GM19239 (cell line): ENCODE results near the gene WASL.
"Not testable (repeated sequence)": the region's sequence is repeated elsewhere in the genome, so short reads cannot be mapped to it uniquely, and the experiment has no call there.

Source experiments
- DNase-seq: peaks from one replicate; pipeline ENCODE4 v3.0.0; 2011; ENCODE audit warnings: low spot score; ENCODE audit not compliant: insufficient read length
- FAIRE-seq: peaks from 2 replicates; lab custom pipeline; 2011; peaks lifted over from hg19 to GRCh38; lab: Jason Lieb, UNC

WASL gene

GRCh38 chr7:123748734-123749536 lies at the start of gene WASL:
WASL (minus strand) TSS chr7:123749003; CDS start chr7:123748734, 269 bp downstream.
- FAIRE-seq = peak; percentile 80
- DNase-seq = peak; percentile 76

- FAIRE-seq (peak; percentile 21), DNase-seq (no peak)
These were observed 49.1 kb upstream of the WASL start for GRCh38 chr7:123797673-123798531.

- FAIRE-seq = no peak
- no peak for DNase-seq
These were observed 47.8 kb upstream of the WASL start for GRCh38 chr7:123796568-123796967.

DNA sequence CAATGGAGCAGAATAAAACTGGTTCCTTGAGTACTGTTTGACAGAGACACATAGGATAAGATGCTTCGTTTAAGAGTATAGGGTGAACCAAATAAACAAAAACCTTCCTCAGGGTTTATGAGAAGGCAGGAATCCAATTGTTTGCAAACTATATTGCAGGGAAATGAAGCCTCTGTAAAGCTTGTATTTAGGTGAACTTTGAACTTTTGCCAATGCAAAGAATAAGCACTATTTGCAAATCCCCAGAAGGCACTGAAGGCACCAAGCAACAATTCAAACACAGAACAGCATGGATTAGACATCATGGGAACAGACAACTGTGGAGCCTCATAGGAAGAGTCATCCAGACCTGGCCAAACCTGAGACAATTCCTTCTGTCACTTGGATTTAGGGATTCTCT lies 47.1 kb upstream of the WASL start:
- FAIRE-seq (no peak), DNase-seq (no peak)

GRCh38 chr7:123795116-123795515 lies 46.3 kb upstream of the WASL start:
- FAIRE-seq, DNase-seq: not testable (repeated sequence)

DNA sequence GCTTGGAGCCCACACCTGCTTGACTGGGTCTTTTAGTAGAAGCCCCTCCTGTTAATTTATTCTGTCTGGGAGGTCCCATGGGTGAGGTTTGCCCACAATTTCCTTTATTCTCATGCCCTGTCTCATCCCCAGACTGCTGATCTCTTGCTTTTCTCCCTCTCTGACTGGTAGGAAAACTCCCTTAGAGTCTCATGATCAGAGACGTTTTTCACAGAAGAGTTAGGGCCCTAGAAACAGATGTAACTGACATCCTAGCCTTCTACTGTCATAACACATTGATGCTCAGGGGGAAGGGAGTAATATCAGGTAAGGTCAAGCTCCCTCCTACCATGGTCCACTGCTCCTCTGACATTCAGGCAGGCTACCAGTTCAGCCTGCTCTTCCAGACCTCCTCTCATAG lies 43.7 kb upstream of the WASL start:
- DNase-seq = no peak
- FAIRE-seq = no peak

GRCh38 chr7:123791001-123791400 lies 42.2 kb upstream of the WASL start:
- no peak for DNase-seq
- FAIRE-seq = no peak

DNA sequence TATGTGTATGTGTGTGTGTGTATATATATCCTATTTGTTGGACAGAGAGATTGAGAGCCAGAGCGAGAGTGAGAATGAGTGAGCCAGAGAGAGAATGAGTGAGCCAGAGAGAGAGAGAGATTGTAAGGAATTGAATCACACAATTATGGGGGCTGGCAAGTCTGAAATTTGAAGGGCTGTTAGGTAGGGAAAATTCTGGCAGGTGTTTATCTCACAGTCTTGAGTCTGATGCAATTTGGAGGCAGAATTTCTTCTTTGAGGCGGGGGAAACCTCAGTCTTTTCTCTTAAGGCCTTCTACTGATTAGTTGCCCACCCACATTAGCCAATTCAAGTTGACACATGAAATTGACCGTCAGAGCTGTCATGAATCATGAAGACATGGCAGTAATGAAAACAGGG lies 41.0 kb upstream of the WASL start:
- DNase-seq (no peak), FAIRE-seq (no peak)

DNA sequence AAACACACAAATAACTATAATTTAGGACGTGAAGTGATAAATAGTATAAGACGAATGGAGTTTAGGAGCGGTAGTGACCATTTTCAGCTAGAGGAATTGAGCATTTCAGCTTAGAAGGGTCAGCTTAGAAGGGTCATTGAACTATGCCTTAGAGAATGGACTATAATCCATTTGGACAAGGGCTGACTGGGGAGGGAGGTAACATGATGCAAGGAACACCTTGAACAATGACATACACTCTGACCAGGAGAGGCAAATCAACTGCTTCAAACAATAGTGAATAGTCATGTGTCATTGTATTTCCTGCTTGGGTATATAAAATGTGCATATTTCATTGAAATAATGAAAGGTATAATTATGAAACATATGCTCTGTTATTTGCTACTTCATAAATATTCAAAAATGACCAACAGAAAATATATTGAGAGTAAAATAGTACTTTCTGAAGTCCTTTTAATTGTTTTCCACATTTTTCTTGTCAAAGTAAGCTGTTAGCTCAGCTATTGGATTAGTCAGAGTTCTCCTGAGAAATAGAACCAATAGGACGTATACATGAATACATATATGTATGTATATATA lies 40.5 kb upstream of the WASL start:
- FAIRE-seq (no peak), DNase-seq (no peak)

DNA sequence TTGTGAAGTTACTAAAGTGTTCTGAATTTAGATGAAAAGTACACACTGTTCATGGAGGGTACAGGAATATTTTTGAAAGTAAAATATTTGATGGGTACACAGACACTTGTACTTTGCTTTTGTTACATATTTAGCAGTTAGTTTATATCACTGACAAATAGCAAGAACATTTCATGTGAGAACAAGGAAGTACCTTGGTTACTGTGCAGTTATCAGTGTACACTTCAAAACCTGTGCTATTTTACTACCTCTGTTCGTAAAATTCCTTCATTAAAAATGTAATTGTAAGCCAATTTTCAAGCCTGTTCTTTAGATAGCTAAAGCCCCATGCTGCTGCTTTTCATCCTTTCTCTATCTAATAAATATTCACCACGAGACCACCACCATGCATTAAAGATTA lies 39.8 kb upstream of the WASL start:
- DNase-seq = no peak
- no peak for FAIRE-seq

DNA sequence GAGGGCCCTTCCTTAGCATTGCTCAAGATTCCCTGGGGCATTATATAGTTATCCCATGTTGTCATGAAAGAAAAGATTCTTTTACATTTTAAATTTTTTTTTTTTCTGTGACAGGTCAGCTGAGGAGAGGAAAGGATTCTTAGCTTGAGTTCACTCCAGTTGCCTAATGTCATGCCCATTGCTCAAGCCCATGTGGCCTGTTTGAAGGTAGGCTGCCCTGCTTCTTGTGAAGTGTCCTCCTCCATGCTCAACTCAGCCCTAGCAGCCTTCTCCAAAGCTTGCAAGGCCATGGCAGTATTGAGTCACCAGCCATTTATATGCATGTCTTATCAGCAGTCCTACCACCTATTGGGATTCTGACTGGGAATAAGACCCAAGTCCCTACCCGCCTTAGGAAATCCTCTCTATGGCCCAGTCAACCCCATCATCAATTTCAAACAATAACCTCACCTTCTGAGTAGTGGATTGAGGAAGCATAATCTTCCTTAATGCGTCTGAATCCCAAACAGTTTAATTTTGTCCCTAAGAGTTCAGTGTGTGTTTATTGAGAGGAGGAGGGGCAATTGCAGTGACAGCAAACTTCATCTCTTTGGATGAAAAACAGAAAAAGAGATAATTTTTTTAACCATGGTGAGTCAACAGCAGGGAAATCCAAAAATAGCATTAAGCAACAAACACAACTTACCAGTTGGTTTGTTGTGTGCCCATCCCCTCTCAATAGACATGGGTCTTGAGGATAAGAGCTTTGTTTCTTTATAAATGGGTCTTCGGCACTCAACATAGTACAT lies 38.6 kb upstream of the WASL start:
- FAIRE-seq (no peak), DNase-seq (no peak)

DNA sequence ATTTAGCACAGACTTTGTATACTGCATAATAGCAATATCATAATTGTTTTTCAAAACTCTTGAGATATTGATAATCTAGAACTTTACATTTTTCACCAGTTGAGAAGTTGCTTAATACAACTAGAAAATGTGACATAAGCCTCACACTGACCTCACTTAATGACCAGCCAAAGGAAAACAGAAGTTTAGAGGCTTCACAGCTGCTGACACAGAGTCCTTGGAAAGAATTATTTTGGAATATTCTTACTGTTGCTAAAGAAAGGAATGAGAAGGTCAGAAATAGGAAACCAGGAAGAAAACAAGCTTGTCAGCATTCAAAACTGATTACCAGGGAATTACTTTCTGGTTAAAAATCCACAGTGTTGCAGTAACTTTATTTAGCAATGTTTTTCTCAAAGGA lies 35.5 kb upstream of the WASL start:
- FAIRE-seq (no peak), DNase-seq (no peak)

- no peak for DNase-seq
- no peak for FAIRE-seq
These were observed 35.0 kb upstream of the WASL start for GRCh38 chr7:123783820-123784219.

- no peak for DNase-seq
- no peak for FAIRE-seq
These were observed 33.4 kb upstream of the WASL start for GRCh38 chr7:123782071-123782798.

GRCh38 chr7:123780472-123780871 lies 31.7 kb upstream of the WASL start:
- not testable (repeated sequence) for DNase-seq, FAIRE-seq

- FAIRE-seq (no peak), DNase-seq (no peak)
These were observed 25.7 kb upstream of the WASL start for GRCh38 chr7:123774496-123774895.

DNA sequence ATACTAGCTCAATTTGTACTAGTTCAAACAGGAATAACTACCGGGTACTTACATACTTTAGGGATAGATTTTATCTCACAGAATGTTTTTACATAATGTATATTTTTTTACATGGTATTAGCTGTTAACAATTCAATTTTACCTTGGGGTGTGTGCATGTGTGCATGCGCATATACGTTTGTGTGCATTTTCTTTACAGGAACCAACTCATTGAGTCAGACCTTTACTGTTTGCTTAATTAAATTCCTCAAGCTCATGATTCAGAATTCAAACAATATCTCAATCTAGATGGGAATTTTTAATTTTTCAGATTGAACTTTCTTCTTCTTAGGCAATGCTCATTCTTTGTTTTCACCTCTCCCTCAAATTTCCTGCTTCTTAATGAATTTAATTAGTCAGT lies 24.7 kb upstream of the WASL start:
- no peak for DNase-seq
- FAIRE-seq = no peak

DNA sequence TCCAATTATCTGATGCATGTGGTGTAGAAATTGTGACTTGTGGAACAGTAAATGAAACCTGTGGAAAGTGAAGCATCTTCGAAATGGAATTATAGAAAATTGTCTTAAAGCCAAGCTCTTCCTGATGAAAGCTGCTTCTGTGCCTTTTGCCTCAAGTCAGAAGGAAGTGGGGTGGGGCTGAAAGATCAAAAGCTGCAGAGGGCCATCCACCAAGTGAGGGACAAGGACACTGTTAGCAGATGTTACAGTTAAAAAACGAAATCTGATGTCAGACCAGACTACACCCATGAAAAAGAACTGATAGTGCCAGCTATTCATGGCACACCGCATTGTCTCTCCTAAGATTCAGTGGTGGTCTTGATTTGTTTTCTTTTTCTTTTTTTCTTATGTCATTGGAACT lies 23.8 kb upstream of the WASL start:
- FAIRE-seq = no peak
- DNase-seq = no peak

DNA sequence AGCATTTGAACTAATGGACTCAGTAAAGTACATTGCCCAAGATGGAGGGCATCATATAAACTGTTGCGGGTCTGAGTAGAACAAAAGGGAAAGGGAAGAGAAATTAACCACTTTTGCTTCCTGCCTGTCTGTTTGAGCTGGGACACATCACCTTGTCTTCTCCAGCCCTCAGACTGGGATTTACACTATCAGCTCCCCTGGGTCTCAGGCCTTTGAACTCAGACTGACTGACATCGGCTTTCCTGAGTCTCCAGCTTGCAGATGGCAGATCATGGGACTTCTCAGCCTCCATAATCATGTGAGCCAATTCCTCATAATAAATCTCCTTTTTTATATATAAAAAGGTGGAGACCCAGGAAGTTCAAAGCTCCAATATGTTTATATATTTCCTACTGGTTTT lies 23.0 kb upstream of the WASL start:
- FAIRE-seq (no peak), DNase-seq (no peak)

DNA sequence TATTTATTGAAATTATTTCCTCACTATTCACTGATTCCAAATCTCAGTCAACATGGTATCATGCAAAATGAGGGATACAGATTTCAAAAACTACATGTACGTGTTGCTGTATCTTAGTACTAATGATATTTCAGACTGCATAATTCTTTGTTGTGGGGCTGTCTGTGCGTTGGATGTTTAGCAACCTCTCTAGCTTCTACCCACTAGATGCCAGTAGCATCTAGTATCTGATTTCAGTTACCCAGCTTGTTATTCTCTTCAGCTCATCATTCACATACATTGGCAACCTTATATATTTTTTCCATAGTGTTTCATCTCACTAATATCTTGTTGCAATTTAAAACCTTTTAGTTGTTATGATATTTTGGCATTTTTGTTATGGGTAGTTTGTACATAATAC lies 22.5 kb upstream of the WASL start:
- no peak for FAIRE-seq
- no peak for DNase-seq
